Measurements from ENCODE around the gene ELP4.

The ELP4 gene

DNA sequence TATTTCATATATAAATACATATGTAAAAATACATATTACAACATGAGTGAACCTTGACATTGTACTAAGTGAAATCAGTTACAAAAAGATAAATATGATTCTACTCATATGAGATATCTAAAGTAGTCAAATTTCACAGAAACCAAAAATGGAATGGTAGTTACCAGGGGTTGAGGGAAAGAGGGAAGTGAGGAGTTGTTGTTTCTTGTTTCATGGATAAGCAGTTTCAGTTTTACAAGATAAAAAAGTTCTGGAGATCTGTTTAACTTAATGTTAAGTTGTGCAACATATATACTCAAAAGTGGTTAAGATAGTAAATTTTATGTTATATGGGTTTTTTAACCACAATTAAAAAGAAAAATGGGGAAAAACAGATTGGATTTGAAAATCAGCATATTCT is 107.7 kb downstream of the ELP4 start:
- no peak overlapping the region for H2BK5ac ChIP-seq (ENCODE audit: low read length)
- H3K9ac ChIP-seq (ENCODE audit: low read depth, low read length, poor library complexity), result no peak overlapping the region
- no peak overlapping the region for H2BK15ac ChIP-seq (ENCODE audit: low read length)
- H4K91ac ChIP-seq (ENCODE audit: low read depth, low read length, poor library complexity), result no peak overlapping the region
- no peak overlapping the region for H2AK5ac ChIP-seq (ENCODE audit: low read depth, low read length)
- H3K4ac ChIP-seq (ENCODE audit: low read length), result no peak overlapping the region
- peaks cover 2 to 3% of the 10 kb centered on the region in 2 donors for H3K9me3 ChIP-seq (replicated peaks in 1 of 2; ENCODE audit: control insufficient read depth in 2 of 2, insufficient read depth in 1 of 2, low read depth in 1 of 2, low read length in 2 of 2)
- no peak overlapping the region for H3K14ac ChIP-seq (ENCODE audit: low read length)
- no peaks in the 10 kb centered on the region for H3K79me1 ChIP-seq (ENCODE audit: low read depth, low read length)
- H3K4me2 ChIP-seq (ENCODE audit: insufficient read depth, low read length, poor library complexity, severe bottlenecking), result no peak overlapping the region
- no peak for DNase-seq (ENCODE audit: low spot score)
- no peak overlapping the region for H4K8ac ChIP-seq (ENCODE audit: low read depth, low read length)
- H2BK120ac ChIP-seq (ENCODE audit: low read depth, low read length), result no peak overlapping the region
- peaks cover 0 to 3% of the 10 kb centered on the region in 2 donors for H3K36me3 ChIP-seq (replicated peaks in 1 of 2; ENCODE audit: control insufficient read depth in 2 of 2, insufficient read depth in 2 of 2, low read length in 2 of 2)
- H3K27me3 ChIP-seq (ENCODE audit: control insufficient read depth in 3 of 3, insufficient read depth in 3 of 3, low read depth in 1 of 3, low read length in 3 of 3), result no peaks in the 10 kb centered on the region
- no peak overlapping the region for H2AFZ ChIP-seq (ENCODE audit: low read length)
- H3K4me3 ChIP-seq (ENCODE audit: low read length in 2 of 2), result no peak overlapping the region
- no peak overlapping the region for H3K27ac ChIP-seq (replicated peaks; ENCODE audit: low read length)
- H3K18ac ChIP-seq (ENCODE audit: low read length), result no peak overlapping the region
- H2BK12ac ChIP-seq (ENCODE audit: low read length), result no peak overlapping the region
- no peak overlapping the region for H3K23ac ChIP-seq (ENCODE audit: low read depth, low read length, poor library complexity)
- peaks cover 0 to 3% of the 10 kb centered on the region in 2 donors for H3K4me1 ChIP-seq (ENCODE audit: control insufficient read depth in 2 of 2, insufficient read depth in 1 of 2, low read depth in 1 of 2, low read length in 2 of 2)

DNA sequence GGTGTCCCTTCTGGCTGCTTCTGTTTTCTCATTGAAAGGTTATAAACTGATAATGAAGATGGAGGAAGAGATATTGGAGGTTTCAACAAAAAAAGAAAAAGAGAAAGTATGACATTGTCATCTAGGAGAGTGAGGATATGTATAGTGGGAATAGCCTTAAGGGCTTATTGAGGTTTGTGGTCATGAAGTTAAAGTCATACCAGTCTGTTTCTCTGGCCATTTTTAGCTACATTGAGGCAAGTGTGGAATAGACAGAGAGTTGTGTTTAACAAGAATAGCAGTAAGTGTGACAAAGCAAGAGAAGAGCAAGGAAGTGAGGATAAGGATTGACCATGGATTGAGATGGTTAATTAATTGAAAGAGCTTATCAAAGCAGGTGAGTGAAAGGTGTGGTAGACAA is 110.4 kb downstream of the ELP4 start:
- Histone ChIP-seq H2BK120ac (ENCODE audit: low read depth, low read length) (no peak overlapping the region), H2BK12ac (ENCODE audit: low read length) (no peak overlapping the region), H2BK5ac (ENCODE audit: low read length) (no peak overlapping the region), H3K4me1 (ENCODE audit: control insufficient read depth in 2 of 2, insufficient read depth in 1 of 2, low read depth in 1 of 2, low read length in 2 of 2) (peaks cover 0 to 3% of the 10 kb centered on the region in 2 donors), H3K14ac (ENCODE audit: low read length) (no peak overlapping the region), H3K23ac (ENCODE audit: low read depth, low read length, poor library complexity) (no peak overlapping the region), H3K9me3 (replicated peaks in 1 of 2; ENCODE audit: control insufficient read depth in 2 of 2, insufficient read depth in 1 of 2, low read depth in 1 of 2, low read length in 2 of 2) (peaks cover 2 to 3% of the 10 kb centered on the region in 2 donors), H3K36me3 (replicated peaks in 1 of 2; ENCODE audit: control insufficient read depth in 2 of 2, insufficient read depth in 2 of 2, low read length in 2 of 2) (peaks cover 0 to 3% of the 10 kb centered on the region in 2 donors), H2AFZ (ENCODE audit: low read length) (no peak overlapping the region), H2BK15ac (ENCODE audit: low read length) (no peak overlapping the region), H4K91ac (ENCODE audit: low read depth, low read length, poor library complexity) (no peak overlapping the region), H3K27ac (replicated peaks; ENCODE audit: low read length) (no peak overlapping the region), H2AK5ac (ENCODE audit: low read depth, low read length) (no peak overlapping the region), H4K8ac (ENCODE audit: low read depth, low read length) (no peak overlapping the region), H3K9ac (ENCODE audit: low read depth, low read length, poor library complexity) (no peak overlapping the region), H3K18ac (ENCODE audit: low read length) (no peak overlapping the region), H3K4me2 (ENCODE audit: insufficient read depth, low read length, poor library complexity, severe bottlenecking) (no peak overlapping the region), H3K27me3 (ENCODE audit: control insufficient read depth in 3 of 3, insufficient read depth in 3 of 3, low read depth in 1 of 3, low read length in 3 of 3) (no peaks in the 10 kb centered on the region), H3K4ac (ENCODE audit: low read length) (no peak overlapping the region), H3K4me3 (ENCODE audit: low read length in 2 of 2) (no peak overlapping the region), H3K79me1 (ENCODE audit: low read depth, low read length) (no peaks in the 10 kb centered on the region)
- no peak for DNase-seq (ENCODE audit: low spot score)

- no peak overlapping the region for H2AFZ ChIP-seq (ENCODE audit: low read length)
- H2BK120ac ChIP-seq (ENCODE audit: low read depth, low read length), result no peak overlapping the region
- H4K91ac ChIP-seq (ENCODE audit: low read depth, low read length, poor library complexity), result no peak overlapping the region
- no peak overlapping the region for H2BK15ac ChIP-seq (ENCODE audit: low read length)
- H4K8ac ChIP-seq (ENCODE audit: low read depth, low read length), result no peak overlapping the region
- peaks cover 2 to 3% of the 10 kb centered on the region in 2 donors for H3K9me3 ChIP-seq (replicated peaks in 1 of 2; ENCODE audit: control insufficient read depth in 2 of 2, insufficient read depth in 1 of 2, low read depth in 1 of 2, low read length in 2 of 2)
- no peak overlapping the region for H3K4me3 ChIP-seq (ENCODE audit: low read length in 2 of 2)
- no peaks in the 10 kb centered on the region for H3K79me1 ChIP-seq (ENCODE audit: low read depth, low read length)
- H3K9ac ChIP-seq (ENCODE audit: low read depth, low read length, poor library complexity), result no peak overlapping the region
- H3K18ac ChIP-seq (ENCODE audit: low read length), result no peak overlapping the region
- no peaks in the 10 kb centered on the region for H3K27me3 ChIP-seq (ENCODE audit: control insufficient read depth in 3 of 3, insufficient read depth in 3 of 3, low read depth in 1 of 3, low read length in 3 of 3)
- H3K4me1 ChIP-seq (ENCODE audit: control insufficient read depth in 2 of 2, insufficient read depth in 1 of 2, low read depth in 1 of 2, low read length in 2 of 2), result peaks cover 0 to 3% of the 10 kb centered on the region in 2 donors
- peaks cover 0 to 3% of the 10 kb centered on the region in 2 donors for H3K36me3 ChIP-seq (replicated peaks in 1 of 2; ENCODE audit: control insufficient read depth in 2 of 2, insufficient read depth in 2 of 2, low read length in 2 of 2)
- no peak overlapping the region for H2BK5ac ChIP-seq (ENCODE audit: low read length)
- DNase-seq (ENCODE audit: low spot score), result no peak
- H2BK12ac ChIP-seq (ENCODE audit: low read length), result no peak overlapping the region
- no peak overlapping the region for H3K4ac ChIP-seq (ENCODE audit: low read length)
- no peak overlapping the region for H3K4me2 ChIP-seq (ENCODE audit: insufficient read depth, low read length, poor library complexity, severe bottlenecking)
- H3K27ac ChIP-seq (replicated peaks; ENCODE audit: low read length), result no peak overlapping the region
- no peak overlapping the region for H3K14ac ChIP-seq (ENCODE audit: low read length)
- no peak overlapping the region for H3K23ac ChIP-seq (ENCODE audit: low read depth, low read length, poor library complexity)
- no peak overlapping the region for H2AK5ac ChIP-seq (ENCODE audit: low read depth, low read length)
Measured at GRCh38 chr11:31620434-31620833, 110.9 kb downstream of the ELP4 start.

DNA sequence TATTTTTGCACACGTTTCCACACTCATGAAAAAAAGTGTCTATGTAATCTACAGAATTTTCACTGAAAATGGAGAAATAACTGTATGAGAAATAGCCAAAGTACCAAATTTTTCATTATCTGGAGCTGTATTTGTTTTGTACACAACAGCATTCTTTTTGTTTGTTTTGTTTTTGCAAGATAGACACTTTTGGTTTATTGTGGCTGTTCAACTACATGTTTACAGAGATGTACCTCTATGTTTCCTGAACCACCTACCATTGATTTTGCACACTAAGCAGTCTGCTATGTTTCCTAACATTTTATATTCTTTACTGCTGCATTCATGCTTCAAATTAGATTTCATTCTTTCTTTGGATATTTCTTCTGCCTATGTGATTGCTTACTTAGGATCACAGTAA is 116.3 kb downstream of the ELP4 start:
- Histone ChIP-seq H2AK5ac (ENCODE audit: low read depth, low read length) (no peak overlapping the region), H2BK5ac (ENCODE audit: low read length) (no peak overlapping the region), H3K4me2 (ENCODE audit: insufficient read depth, low read length, poor library complexity, severe bottlenecking) (no peak overlapping the region), H3K23ac (ENCODE audit: low read depth, low read length, poor library complexity) (no peak overlapping the region), H4K91ac (ENCODE audit: low read depth, low read length, poor library complexity) (no peak overlapping the region), H3K14ac (ENCODE audit: low read length) (no peak overlapping the region), H3K4me1 (ENCODE audit: control insufficient read depth in 2 of 2, insufficient read depth in 1 of 2, low read depth in 1 of 2, low read length in 2 of 2) (peaks cover 0 to 3% of the 10 kb centered on the region in 2 donors), H4K8ac (ENCODE audit: low read depth, low read length) (no peak overlapping the region), H3K9me3 (replicated peaks in 1 of 2; ENCODE audit: control insufficient read depth in 2 of 2, insufficient read depth in 1 of 2, low read depth in 1 of 2, low read length in 2 of 2) (no peaks in the 10 kb centered on the region), H2AFZ (ENCODE audit: low read length) (no peak overlapping the region), H3K18ac (ENCODE audit: low read length) (no peak overlapping the region), H2BK120ac (ENCODE audit: low read depth, low read length) (no peak overlapping the region), H2BK15ac (ENCODE audit: low read length) (no peak overlapping the region), H3K79me1 (ENCODE audit: low read depth, low read length) (no peaks in the 10 kb centered on the region), H3K27me3 (ENCODE audit: control insufficient read depth in 3 of 3, insufficient read depth in 3 of 3, low read depth in 1 of 3, low read length in 3 of 3) (no peaks in the 10 kb centered on the region), H3K4me3 (ENCODE audit: low read length in 2 of 2) (no peak overlapping the region), H3K4ac (ENCODE audit: low read length) (no peak overlapping the region), H2BK12ac (ENCODE audit: low read length) (no peak overlapping the region), H3K9ac (ENCODE audit: low read depth, low read length, poor library complexity) (no peak overlapping the region), H3K27ac (replicated peaks; ENCODE audit: low read length) (no peak overlapping the region), H3K36me3 (replicated peaks in 1 of 2; ENCODE audit: control insufficient read depth in 2 of 2, insufficient read depth in 2 of 2, low read length in 2 of 2) (no peaks in the 10 kb centered on the region)
- no CpG with 5 or more reads among the region's 1 CpG for WGBS, 2 donors (ENCODE audit: extremely low coverage in 2 of 2, insufficient read length in 2 of 2, insufficient replicate concordance in 1 of 2)
- no peak for DNase-seq (ENCODE audit: low spot score)
